Measurements from ENCODE around the gene ARID1B. TPM values are rescaled to one million over a fixed set of nuclear protein-coding genes. Genes with fewer than 3 reads are reported as not detected.
"Not testable (repeated sequence)": the region's sequence is repeated elsewhere in the genome, so short reads cannot be mapped to it uniquely, and the experiment has no call there.

Gene ARID1B
- total RNA-seq, 1 experiment from 2014 or later, result 63.9 TPM

- DNase-seq (ENCODE audit: unreplicated experiment), result no peak
- no peaks in the 10 kb centered on the region for H3K9me3 Mint-ChIP-seq (ENCODE audit: unreplicated experiment)
These were observed 259.1 kb downstream of the ARID1B start for GRCh38 chr6:157036245-157036711.

GRCh38 chr6:157037165-157037564, 260.0 kb downstream of the ARID1B start:
- intact Hi-C loops (cut with micrococcal nuclease), result no loop called here
- no peak for DNase-seq (ENCODE audit: unreplicated experiment)
- CTCF ChIA-PET, result interaction anchor here (0.6 to 2.7 kb wide), 4 partner anchors 9 to 376 kb away, joined by 3 to 41 read pairs (median 4); no protein-coding TSS in a partner anchor

More at GRCh38 chr6:157036245-157036711, 259.1 kb downstream of the ARID1B start:
- H3K36me3 Mint-ChIP-seq (ENCODE audit: insufficient read depth, unreplicated experiment), result no peaks in the 10 kb centered on the region
- H3K4me3 Mint-ChIP-seq (ENCODE audit: unreplicated experiment), result no peak overlapping the region
- TF ChIP-seq CTCF (IDR thresholded peaks at IDR 0.05; ENCODE audit: unreplicated experiment), result no peak
- H3K27me3 Mint-ChIP-seq (ENCODE audit: insufficient read depth, unreplicated experiment), result no peaks in the 10 kb centered on the region
- ChIA-PET POLR2A (interaction anchor here (0.8 to 3.6 kb wide), 13 partner anchors 8 to 350 kb away, joined by 3 to 51 read pairs (median 4); partner anchors contain the start of gene ARID1B), CTCF (interaction anchor here (0.6 to 2.7 kb wide), 9 partner anchors 10 to 375 kb away, joined by 3 to 41 read pairs (median 3); no protein-coding TSS in a partner anchor)
- peaks cover 9% of the 10 kb centered on the region for H3K4me1 Mint-ChIP-seq (ENCODE audit: insufficient read depth, unreplicated experiment)
- no peak overlapping the region for H3K27ac Mint-ChIP-seq (ENCODE audit: low read depth, unreplicated experiment)
- intact Hi-C loops (cut with micrococcal nuclease), result no loop called here
- no TSS peak for BruUV-seq (replicated peaks)

DNA sequence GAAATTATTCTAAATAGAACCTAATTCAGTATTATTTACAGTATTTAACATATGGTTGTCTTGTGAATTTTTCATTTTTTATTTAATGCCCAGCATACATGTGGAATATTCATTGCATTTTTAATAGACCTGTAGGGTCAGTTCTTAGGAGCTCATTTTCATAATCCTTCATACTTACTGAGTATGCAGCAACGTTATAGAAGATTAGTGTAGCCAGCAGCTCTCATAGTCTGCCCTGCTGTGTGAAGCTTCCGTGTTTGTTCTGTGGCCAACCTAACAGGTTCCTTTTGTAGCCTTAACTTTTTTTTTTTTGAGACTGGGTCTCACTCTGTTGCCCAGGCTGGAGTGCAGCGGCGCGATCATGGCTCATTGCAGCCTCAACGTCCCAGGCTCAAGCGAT, 261.4 kb downstream of the ARID1B start:
- Mint-ChIP-seq H3K27ac (ENCODE audit: low read depth, unreplicated experiment) (no peak overlapping the region), H3K9me3 (ENCODE audit: unreplicated experiment) (no peaks in the 10 kb centered on the region), H3K4me1 (ENCODE audit: insufficient read depth, unreplicated experiment) (peaks cover 11% of the 10 kb centered on the region), H3K4me3 (ENCODE audit: unreplicated experiment) (no peak overlapping the region), H3K27me3 (ENCODE audit: insufficient read depth, unreplicated experiment) (no peaks in the 10 kb centered on the region), H3K36me3 (ENCODE audit: insufficient read depth, unreplicated experiment) (peaks cover 10% of the 10 kb centered on the region)
- no peak for DNase-seq (ENCODE audit: unreplicated experiment)
- CTCF ChIA-PET, result interaction anchor here (0.7 kb wide), 1 partner anchor 684 kb away, joined by 3 read pairs; no protein-coding TSS in a partner anchor
- no peak for TF ChIP-seq CTCF (IDR thresholded peaks at IDR 0.05; ENCODE audit: unreplicated experiment)
- POLR2A ChIA-PET, result interaction anchor here (3.6 kb wide), 1 partner anchor 16 kb away, joined by 51 read pairs; no protein-coding TSS in a partner anchor
- no TSS peak for BruUV-seq (replicated peaks)
- intact Hi-C loops (cut with micrococcal nuclease), result no loop called here

More at GRCh38 chr6:157037165-157037564, 260.0 kb downstream of the ARID1B start:
- peaks cover 9% of the 10 kb centered on the region for H3K36me3 Mint-ChIP-seq (ENCODE audit: insufficient read depth, unreplicated experiment)
- H3K4me3 Mint-ChIP-seq (ENCODE audit: unreplicated experiment), result no peak overlapping the region
- TF ChIP-seq CTCF (IDR thresholded peaks at IDR 0.05; ENCODE audit: unreplicated experiment), result no peak
- H3K4me1 Mint-ChIP-seq (ENCODE audit: insufficient read depth, unreplicated experiment), result peaks cover 14% of the 10 kb centered on the region
- H3K27ac Mint-ChIP-seq (ENCODE audit: low read depth, unreplicated experiment), result no peak overlapping the region
- BruUV-seq (replicated peaks), result no TSS peak
- no peaks in the 10 kb centered on the region for H3K27me3 Mint-ChIP-seq (ENCODE audit: insufficient read depth, unreplicated experiment)
- no peaks in the 10 kb centered on the region for H3K9me3 Mint-ChIP-seq (ENCODE audit: unreplicated experiment)
- POLR2A ChIA-PET, result interaction anchor here (0.8 to 3.6 kb wide), 9 partner anchors 9 to 317 kb away, joined by 3 to 51 read pairs (median 9); partner anchors contain the start of gene ARID1B

GRCh38 chr6:157039639-157040038, 262.5 kb downstream of the ARID1B start:
- H3K4me1 Mint-ChIP-seq (ENCODE audit: insufficient read depth, unreplicated experiment); H3K4me3 Mint-ChIP-seq (ENCODE audit: unreplicated experiment); H3K27me3 Mint-ChIP-seq (ENCODE audit: insufficient read depth, unreplicated experiment); H3K9me3 Mint-ChIP-seq (ENCODE audit: unreplicated experiment); POLR2A ChIA-PET; H3K27ac Mint-ChIP-seq (ENCODE audit: low read depth, unreplicated experiment); DNase-seq (ENCODE audit: unreplicated experiment); H3K36me3 Mint-ChIP-seq (ENCODE audit: insufficient read depth, unreplicated experiment); intact Hi-C loops (cut with micrococcal nuclease); BruUV-seq (replicated peaks): not testable (repeated sequence)
- CTCF ChIA-PET, result interaction anchor here (0.5 kb wide), 1 partner anchor 68 kb away, joined by 3 read pairs; no protein-coding TSS in a partner anchor

Data from MCF 10A (cell line).